ENCODE results near the gene ZNF672.
"Not testable (repeated sequence)": the region's sequence is repeated elsewhere in the genome, so short reads cannot be mapped to it uniquely, and the experiment has no call there.

ZNF672 gene

DNA sequence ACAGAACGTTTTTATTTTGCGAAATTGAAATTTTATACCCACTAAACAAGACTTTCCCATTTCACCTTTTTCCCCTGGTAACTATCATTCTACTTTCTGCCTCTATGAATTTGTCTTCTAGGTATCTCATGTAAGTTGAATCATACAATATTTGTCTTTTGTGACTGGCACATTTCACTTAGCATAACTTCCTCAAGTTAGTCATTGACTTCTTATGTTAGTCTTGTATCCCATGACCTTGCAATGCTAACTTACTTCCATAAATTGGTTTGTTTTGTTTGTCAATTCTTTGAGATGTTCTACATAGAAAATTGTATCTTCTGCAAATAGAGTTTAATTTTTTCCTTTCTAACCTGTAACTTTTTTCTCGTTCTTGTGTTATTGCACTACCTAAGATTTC, 39.2 kb upstream of the ZNF672 start:
- TF ChIP-seq, protein P1, sequence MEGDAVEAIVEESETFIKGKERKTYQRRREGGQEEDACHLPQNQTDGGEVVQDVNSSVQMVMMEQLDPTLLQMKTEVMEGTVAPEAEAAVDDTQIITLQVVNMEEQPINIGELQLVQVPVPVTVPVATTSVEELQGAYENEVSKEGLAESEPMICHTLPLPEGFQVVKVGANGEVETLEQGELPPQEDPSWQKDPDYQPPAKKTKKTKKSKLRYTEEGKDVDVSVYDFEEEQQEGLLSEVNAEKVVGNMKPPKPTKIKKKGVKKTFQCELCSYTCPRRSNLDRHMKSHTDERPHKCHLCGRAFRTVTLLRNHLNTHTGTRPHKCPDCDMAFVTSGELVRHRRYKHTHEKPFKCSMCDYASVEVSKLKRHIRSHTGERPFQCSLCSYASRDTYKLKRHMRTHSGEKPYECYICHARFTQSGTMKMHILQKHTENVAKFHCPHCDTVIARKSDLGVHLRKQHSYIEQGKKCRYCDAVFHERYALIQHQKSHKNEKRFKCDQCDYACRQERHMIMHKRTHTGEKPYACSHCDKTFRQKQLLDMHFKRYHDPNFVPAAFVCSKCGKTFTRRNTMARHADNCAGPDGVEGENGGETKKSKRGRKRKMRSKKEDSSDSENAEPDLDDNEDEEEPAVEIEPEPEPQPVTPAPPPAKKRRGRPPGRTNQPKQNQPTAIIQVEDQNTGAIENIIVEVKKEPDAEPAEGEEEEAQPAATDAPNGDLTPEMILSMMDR (IDR thresholded peaks at IDR 0.05; ENCODE audit: low read depth, low read length) = no peak
- no peak for DNase-seq (ENCODE audit: low read depth in 2 of 2)
- no peak overlapping the region for H3K4me3 ChIP-seq (replicated peaks in 1 of 2; ENCODE audit: low read depth in 2 of 2, low read length in 2 of 2)

DNA sequence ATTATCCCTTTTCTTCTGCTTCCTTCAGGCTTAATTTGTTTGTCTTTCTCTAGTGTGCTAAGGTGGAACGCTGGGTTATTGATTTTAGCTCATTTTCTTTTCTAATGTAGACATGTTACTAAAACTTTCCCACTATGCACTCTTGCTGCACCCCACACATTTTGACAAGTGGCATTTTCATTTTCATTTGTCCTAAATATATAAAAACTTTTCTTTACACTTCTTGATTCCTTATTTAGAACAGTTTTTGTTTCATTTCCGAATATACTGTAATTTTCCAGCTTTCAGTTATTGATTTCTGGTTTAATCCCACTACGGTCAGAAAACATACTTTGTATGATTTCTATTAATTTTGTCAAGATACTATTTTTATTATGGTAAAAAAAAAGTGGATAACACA, 37.6 kb upstream of the ZNF672 start:
- no peak for DNase-seq (ENCODE audit: low read depth in 2 of 2)
- TF ChIP-seq, protein P1 (IDR thresholded peaks at IDR 0.05; ENCODE audit: low read depth, low read length) = no peak
- H3K4me3 ChIP-seq (replicated peaks in 1 of 2; ENCODE audit: low read depth in 2 of 2, low read length in 2 of 2) = no peak overlapping the region

DNA sequence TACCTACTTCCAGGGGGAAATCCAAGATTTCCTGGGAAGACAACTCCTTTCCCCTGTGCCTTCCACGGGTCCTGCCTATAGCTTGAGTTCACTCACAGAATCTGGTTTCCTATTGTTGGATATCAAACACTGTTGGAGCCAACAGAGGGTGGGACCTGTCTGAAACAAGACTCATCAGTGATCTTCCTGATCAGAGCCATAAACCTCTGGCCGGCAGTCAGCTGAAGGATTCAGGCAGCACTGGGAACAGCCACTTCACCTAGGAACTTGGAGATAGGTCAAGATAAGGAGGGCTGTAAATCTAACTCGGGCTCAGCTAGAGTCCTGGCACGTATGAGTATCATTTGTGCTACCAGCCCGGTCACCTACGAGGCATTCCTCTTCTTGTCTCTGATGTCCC, 35.6 kb upstream of the ZNF672 start:
- no peak for DNase-seq (ENCODE audit: low read depth in 2 of 2)
- no peak overlapping the region for H3K4me3 ChIP-seq (replicated peaks in 1 of 2; ENCODE audit: low read depth in 2 of 2, low read length in 2 of 2)
- TF ChIP-seq, protein P1 (IDR thresholded peaks at IDR 0.05; ENCODE audit: low read depth, low read length) = no peak

DNA sequence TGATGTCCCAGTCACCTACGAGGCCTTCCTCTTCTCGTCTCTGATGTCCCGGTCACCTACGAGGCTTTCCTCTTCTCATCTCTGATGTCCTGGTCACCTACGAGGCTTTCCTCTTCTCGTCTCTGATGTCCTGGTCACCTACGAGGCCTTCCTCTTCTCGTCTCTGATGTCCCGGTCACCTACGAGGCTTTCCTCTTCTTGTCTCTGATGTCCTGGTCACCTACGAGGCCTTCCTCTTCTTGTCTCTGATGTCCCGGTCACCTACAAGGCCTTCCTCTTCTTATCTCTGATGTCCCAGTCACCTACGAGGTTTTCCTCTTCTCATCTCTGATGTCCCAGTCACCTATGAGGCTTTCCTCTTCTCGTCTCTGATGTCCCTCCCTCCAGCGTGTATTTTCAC, 34.5 kb upstream of the ZNF672 start:
- not testable (repeated sequence) for H3K4me3 ChIP-seq (replicated peaks in 1 of 2; ENCODE audit: low read depth in 2 of 2, low read length in 2 of 2); DNase-seq (ENCODE audit: low read depth in 2 of 2)

DNA sequence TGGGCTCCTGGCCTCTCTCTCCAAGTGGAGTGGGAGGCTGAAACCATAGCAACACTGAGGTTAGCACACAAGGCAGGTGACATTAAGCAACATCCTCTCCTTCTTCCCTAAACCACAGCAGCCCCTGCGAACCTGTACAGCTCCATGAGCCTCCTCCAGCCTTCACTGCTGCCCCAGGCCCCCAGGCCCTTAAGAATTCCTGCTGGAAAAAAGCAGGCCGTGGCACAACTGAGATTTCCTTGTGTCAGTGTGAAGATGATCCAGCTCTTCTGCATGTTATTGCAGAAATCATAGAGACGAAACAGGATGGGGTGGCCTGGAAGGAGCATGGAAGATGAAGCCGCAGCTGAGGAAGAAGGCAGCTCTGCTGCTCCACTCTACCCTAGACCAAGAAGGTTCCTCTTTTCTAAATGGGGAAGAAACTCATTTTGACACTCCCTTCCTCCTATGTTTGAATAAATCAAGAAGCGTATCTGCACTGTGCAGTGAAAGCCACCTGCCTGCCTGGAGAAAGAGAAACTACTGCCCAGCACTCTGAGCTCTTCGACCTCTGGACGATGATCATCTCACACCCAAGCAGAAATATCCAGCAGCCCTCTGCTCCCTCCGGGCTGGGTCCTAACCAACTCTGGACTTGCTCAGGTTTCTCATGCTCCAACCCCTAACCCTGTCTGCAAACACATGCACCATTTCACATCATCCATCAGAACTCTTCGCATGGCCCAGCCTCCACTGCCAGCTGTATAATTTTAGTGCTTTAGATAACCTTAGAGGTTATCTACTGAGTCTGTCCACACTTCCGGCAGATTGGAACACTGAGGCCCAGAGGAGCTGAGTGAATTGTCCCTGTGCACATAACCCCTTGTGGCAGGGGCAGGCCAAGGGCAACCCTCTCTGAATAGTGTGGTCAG, 33.0 kb upstream of the ZNF672 start:
- no peak overlapping the region for H3K4me3 ChIP-seq (replicated peaks in 1 of 2; ENCODE audit: low read depth in 2 of 2, low read length in 2 of 2)
- TF ChIP-seq, protein P1 (IDR thresholded peaks at IDR 0.05; ENCODE audit: low read depth, low read length) = no peak
- no peak for DNase-seq (ENCODE audit: low read depth in 2 of 2)

DNA sequence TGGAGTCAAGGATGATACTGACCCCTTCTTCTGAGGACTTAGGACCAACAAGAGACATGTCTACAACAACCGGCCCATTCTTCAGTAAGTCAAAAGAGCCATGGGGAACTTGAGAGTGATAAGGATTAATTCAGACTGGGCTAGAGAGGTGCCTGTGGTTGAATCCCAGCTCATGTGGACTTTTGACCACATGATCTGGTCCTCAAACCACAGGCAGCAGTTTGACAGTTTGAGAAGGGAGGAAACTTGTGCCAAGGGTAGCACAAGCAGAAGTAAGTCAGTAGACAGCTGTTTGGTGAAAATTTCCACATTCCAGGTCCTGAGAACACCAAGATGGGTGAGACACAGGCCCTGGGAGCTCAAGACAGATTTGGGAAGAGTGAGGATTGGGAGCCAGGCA, 32.1 kb upstream of the ZNF672 start:
- TF ChIP-seq, protein P1 (IDR thresholded peaks at IDR 0.05; ENCODE audit: low read depth, low read length) = no peak
- no peak for DNase-seq (ENCODE audit: low read depth in 2 of 2)
- H3K4me3 ChIP-seq (replicated peaks in 1 of 2; ENCODE audit: low read depth in 2 of 2, low read length in 2 of 2) = no peak overlapping the region

DNA sequence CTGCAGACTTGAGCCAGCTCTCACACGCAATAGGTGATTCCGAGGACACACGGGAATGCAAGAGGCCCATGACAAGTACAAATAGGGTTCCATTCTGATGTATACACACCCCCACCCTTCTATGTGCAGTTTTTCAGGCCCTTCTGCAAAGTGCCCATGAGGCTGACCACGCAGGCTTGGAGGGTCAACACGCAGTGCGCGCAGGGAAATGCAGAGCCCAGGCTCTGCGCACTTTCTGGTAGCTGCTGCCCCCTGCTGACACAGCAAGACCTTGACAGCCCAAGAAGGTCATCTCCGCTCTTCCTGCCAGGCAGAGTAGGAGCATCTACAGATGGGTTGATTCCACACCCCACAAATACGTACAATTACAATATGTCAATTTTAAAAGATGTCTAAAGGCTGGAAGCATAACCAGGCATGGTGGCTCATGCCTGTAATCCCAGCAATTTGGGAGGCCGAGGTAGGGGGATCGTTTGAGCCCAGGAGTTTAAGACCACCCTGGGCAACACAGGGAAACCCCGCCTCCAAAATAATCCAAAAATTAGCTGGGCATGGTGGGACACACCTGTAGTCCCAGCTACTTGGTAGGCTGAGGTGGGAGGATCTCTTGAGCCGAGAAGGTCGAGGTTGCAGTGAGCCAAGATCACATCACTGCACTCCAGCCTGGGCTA, 30.8 kb upstream of the ZNF672 start:
- TF ChIP-seq, protein P1 (IDR thresholded peaks at IDR 0.05; ENCODE audit: low read depth, low read length) = peak; percentile 82
- DNase-seq (ENCODE audit: low read depth in 2 of 2) = peak; percentile 57 to 59
- H3K4me3 ChIP-seq (replicated peaks in 1 of 2; ENCODE audit: low read depth in 2 of 2, low read length in 2 of 2) = no peak overlapping the region

Data from cardiac fibroblast (primary cell).